HG03520 (cell line): ENCODE results near the gene RXRA.

ENCODE experiments used
- ATAC-seq: cut with Tn5 transposase; IDR thresholded peaks from one replicate; pipeline ENCODE4 v1.9.1; 2021; ENCODE audit warnings: mild to moderate bottlenecking, moderate library complexity; ENCODE audit not compliant: unreplicated experiment

The RXRA gene

GRCh38 chr9:134460896-134461295, 134.6 kb downstream of the RXRA start:
- ATAC-seq, result no peak

DNA sequence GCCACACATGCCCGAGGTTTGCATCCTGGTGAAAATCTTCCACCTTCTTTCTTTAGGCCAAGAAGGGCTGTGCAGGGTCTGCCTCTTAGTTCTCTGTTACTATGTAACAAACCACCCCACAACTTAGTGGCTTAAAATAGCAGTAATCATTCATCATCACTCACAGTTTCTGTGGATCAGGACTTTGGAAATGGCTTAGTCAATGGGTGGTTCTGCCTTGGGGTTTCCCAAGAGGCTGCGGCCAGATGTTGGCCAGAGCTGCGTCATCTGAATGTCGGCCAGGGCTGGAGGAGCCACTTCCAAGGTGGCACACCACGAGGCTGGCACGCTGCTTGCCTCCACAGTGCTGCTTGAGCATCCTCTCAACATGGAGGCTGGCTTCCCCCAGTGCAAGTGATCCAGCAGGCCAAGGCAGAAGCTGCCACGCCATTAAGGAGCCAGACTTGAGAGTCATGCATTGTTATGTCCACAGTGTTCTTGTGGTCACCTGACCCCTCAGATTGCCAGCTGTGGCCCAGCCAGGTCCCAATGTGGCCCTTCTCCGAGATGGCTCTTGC, 135.2 kb downstream of the RXRA start:
- ATAC-seq, result no peak

- ATAC-seq, result no peak
Observed at GRCh38 chr9:134462318-134462717, 136.1 kb downstream of the RXRA start.

GRCh38 chr9:134463280-134463679, 137.0 kb downstream of the RXRA start:
- no peak for ATAC-seq

- no peak for ATAC-seq
Observed at GRCh38 chr9:134466869-134467616, 140.8 kb downstream of the RXRA start.

DNA sequence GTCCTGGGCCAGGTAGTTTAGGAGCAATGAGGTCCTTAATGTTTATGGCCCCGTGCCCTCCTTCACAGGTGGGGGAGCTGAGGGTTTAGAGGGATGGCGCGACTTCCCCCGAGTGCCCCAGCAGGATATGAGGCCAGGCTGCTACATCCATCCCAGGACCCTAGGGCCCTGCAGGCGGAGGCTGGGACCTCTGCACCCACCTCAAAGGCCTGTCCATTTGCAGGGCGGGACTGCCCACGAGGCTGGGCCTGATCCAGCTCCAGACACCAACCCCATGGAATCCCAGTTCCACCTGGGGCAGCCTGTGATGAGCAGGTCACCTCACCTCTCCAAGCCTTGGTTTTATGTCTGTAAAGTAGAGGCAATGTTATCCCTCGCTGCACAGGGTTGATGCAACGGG, 142.1 kb downstream of the RXRA start:
- ATAC-seq, result no peak

DNA sequence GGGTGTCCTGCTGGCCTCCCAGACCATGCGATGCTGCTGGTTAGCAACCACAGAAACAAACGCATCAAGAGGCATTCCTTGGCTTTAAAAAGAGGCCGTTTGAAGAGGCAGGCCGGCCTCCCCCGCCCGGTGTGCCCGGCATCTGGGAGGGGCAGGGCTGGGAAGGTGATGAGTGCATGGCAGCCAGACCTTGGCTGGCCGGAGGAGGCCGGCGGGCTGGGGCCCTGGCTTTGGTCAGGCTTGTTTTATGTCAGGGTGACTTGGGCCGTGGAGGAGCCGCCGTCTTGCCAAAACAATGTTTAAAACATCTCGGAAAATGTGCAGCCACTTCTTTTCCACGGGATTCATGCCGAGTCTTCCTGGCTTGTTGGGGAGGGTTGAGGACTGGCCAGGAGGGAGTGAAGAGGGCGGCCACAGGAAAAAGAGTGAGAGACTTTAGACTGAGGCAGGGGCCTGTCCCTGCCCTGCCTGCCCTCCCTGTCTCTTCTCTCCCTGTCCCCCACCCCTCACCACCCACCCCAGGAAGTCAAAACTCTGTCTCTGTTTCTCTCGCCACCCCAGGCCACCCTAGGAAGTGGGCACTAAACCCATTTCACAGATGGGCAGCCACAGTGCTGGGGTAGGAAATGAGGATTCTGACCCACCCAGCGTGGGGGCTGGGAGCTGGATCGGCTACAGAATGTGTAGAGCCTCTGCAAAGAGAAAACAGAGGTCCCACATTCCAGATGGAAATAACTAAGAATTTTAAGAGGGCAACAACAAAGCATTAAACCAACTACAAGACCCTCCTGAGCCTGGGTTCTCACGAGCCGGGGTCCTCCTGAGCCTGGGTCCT, 143.0 kb downstream of the RXRA start:
- ATAC-seq, result no peak

- no peak for ATAC-seq
Observed at GRCh38 chr9:134472256-134472655, 146.0 kb downstream of the RXRA start.

DNA sequence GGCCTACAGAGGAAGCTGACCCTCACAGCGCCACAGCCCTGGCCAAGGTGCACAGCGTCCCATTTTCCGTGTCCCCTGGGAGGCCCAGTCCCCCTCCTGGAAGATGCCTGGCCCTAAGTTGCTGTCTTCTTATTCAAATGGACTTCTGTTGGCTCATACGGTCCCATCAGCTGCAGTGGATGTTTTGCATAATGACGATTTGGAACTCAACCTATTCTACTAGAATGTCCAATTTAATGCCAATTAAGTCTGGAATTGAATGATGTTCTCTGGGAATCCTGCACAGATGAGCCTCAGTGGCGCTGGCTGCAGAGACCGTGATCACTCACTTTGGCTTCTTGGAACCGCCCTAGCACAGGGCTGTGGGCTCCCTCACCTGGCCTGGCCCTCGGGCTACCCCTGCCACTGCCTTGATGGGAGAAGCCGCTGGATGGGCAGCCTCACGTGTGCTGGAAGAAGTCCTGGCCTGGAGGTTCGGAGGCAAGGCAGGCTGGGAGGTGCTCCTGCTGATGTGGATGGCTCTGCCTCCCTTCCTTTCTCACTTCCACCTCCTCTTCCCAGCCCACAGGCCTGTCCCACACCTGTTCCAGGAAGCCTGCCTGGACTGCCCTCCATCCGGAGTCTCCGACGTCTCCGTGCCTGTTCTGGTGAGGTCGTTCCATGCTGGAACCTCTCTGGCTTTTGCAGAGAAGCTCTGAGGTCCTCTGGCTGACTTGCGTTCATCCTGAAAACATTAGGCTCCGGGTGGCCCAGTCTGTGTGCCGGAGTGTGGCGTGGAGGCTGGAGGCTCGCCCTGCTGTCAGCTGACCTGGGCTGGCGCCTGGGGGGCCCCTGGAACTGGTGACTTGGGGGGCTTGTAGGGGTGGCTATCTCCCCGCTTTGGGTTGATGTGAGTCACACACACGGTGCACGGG, 147.1 kb downstream of the RXRA start:
- no peak for ATAC-seq

- no peak for ATAC-seq
Observed at GRCh38 chr9:134474055-134474370, 147.8 kb downstream of the RXRA start.

DNA sequence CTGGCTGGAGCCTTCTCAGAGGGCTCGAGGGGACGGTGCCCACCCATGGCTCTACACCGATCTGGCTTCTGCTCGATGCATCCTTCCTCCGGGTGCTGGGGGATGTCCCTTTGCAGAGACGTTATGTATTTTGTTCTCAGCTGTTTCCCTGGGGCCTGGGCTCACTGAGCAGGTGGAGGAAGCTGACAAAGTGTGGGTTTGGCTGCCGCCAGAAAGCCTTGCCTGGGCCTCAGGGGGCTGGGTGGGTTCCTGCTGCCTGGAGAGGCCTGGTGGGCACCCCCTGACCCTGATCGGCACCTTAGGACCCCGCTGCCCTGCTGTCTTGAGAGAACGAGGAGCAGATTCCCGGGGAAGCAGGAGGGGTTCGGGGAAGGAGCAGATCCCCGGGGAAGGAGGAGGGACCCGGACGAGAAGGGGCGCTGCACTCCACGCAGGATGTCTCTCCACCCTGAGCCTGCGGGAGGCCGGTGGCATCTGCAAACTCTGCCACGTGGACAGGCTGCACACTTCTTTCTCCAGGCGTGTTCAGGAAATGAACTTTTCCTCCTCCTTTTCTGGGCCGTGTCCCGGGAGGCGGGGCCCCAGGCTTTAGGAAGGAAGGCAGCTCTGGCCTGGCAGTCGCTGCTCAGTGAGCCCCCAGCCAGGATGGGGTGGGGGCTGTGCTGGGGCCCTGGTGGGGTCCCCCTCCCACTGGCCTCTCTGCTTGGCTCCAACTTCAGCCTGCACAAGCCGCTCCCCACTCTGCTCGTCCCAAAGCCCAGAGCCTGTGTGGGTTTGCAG, 148.9 kb downstream of the RXRA start:
- no peak for ATAC-seq

DNA sequence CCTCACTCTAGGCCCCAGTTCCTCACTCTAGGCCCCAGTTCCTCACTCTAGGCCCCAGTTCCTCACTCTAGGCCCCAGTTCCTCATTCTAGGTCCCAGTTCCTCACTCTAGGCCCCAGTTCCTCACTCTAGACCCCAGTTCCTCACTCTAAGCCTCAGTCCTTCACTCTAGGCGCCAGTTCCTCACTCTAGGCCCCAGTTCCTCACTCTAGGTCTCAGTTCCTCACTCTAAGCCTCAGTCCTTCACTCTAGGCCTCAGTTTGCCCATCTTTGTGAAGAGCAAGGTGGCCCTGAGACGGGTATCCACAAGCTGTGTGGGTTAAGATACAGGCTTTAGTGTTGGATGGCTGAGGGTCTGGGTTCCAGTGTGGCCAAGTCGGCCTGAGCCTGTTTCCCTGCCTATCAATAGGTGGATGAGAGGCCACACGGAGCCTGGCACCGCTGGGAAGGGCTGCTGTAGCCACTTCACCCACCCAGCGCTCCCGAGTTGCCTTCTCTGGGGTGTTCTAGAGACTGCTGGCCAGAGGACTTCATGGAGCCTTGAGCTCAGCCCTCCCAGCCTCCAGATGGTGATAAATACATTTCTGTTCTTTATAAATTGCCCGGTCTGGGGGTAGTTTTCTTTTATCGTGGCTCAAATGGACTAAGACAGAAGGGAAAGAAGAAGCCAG, 150.2 kb downstream of the RXRA start:
- no peak for ATAC-seq

DNA sequence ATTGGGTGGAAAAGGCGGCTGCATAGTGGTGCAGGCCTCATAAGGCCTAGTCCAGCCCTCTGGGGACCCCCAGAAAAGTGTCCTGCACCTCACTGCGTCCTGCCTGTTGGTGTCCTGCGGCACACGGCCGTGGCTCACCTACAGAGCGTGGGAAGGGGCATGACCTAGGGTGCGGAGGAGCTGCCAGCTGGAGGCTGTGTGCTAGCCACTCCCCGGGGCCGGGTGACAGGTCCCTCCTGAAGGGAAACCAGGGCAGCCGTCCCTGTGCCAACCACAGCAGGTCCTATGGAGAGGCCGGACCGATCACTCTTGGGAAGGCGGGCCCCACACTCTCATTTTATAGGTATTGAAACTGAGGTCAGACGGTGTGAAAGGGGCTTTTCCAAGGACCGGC, 150.7 kb downstream of the RXRA start:
- ATAC-seq, result no peak

GRCh38 chr9:134477342-134477925, 151.2 kb downstream of the RXRA start:
- ATAC-seq, result no peak

DNA sequence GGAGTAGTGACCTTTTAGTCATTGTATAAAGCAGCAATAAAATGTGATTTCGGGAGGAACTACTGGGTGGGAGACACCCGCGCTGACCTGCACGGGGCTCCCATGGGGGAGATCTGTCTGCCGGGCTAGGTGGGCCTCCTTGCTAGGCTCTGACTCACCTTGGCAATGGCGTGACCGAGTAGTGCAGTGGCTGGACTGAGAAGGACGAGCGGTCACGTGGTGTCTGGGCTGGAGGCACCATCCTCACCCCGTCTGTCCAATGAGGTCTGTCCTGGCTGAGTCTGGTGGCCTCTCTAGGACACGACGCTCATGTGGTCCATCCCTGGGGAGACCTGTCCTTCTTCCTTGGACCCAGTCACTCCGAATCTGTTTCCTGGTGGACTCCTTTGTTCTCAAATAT, 151.7 kb downstream of the RXRA start:
- ATAC-seq, result no peak

DNA sequence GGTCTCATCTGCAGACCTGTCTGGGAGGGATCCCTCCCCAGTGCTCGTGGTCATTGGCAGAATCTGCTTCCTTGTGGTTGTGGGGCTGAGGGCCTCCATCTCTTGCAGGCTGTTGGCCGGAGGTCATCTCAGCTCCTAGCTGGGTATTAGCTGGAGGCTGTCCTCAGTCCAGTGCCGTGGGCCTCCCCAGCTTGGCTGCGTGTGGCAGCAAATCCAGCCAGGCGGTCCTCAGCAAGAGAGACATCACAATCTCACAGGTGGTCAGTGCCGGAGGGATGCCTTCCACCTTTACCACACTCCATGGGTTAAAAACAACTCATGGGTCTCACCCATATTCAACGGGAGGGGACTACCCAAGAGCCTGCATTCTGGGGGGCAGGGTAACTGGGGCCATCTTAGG, 155.5 kb downstream of the RXRA start:
- no peak for ATAC-seq

DNA sequence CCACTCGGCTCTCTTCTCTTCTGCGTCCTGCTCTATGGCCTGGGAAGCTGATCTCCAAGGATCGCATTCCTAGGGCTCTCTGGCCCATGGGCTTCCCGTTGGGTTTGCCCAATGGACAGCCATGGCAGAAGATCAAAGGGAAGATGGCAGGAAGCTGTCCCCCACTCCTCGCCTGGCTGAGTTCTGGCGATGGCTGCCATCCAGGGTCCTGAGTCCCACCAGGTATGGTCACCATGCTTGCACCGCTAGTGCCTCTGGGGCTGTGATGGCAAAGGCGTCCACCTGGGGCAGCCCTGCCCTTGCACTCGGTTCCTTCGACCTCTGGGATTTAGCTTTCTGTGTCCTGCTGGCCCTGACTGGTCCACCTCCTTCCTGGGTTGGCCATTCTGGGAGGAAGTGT, 156.0 kb downstream of the RXRA start:
- ATAC-seq, result no peak

DNA sequence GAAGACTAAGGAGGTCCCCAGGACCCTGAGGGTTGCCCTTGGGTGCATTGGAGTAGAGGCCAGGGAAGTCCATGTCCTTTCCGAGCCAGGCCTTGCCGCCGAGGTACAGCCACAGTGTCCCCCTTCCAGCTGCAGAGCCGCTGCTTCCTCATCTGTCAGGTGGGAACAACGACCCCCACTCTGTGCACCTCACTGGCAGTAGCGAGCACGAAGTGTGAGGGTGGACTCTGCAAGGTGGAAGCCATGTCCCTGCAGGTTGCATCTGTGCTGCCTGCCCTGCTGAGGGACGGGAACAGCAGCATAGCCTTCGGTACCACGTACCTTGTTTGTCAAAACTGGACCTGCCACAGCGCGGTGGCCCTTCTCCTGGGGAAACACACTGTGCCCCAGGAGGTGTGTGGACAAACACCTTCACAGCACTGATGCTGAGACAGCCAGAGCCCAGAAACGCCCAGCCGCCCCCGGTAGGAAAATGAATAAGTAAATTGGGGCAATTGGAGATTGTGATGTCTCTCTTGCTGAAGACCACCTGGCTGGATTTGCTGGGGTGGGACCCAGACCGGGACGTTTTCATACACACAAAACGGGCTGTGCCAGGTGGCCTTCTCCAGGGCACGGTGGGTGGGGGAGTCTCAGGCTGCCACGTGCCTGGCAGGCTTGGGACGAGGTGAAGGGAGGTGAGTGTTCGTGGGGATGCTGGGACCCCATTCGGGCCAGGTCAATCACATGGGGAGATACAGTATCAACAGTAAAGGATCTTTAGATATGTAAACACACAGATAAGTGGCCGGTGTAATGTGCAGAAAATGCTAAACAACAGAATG, 157.3 kb downstream of the RXRA start:
- ATAC-seq, result no peak

DNA sequence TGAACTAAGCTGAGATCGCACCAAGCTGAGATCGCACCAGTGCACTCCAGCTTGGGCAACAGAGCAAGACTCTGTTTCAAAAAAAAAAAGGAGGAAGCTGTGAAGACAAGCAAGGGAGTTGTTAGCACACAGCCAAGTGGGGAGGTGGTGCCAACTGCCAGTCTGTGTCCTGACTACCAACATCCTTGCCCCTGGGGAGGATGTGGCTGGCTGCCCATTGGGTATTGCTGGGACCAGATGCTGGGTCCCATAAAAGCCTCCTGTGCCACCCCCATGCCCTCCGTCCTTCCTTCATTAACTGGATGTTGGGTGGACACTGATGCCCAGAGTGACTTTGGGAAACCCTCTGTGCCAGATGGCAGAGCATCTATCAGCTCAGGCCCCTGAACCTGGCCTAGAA, 158.2 kb downstream of the RXRA start:
- no peak for ATAC-seq
